ENCODE measurements around the gene MAGIX.
A peak's percentile ranks its signal among the peaks of the same experiment; 100 is the strongest.

Gene MAGIX

DNA sequence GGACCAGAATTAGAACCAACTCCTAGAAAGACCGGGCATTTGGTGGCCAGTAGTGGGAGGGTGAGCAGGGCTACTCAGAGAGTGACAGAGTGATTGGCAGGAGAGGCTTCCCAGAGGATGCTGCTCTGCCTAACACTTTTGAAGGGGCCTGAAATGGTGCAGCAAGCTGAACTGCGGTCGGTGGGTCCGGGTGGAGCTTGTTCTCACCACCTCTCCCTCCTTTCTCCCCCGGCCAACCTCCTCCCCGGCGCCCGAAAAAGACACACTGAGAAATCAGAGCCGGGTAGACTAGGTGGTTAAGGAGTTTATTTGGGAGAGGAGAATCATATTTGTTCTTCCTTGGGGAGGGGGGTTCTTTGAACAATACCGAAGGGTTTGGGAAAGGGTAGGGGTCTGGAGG lies 25.0 kb downstream of the MAGIX start:
- H3K4me2 ChIP-seq (ENCODE audit: low read length) = no peak overlapping the region
- H3F3A ChIP-seq (ENCODE audit: insufficient read depth, low read length) = no peaks in the 10 kb centered on the region
- no peaks in the 10 kb centered on the region for H3K79me2 ChIP-seq (ENCODE audit: insufficient read depth, low read length)
- no peaks in the 10 kb centered on the region for H3K9me2 ChIP-seq (ENCODE audit: low read depth, low read length)
- no peak overlapping the region for H2AFZ ChIP-seq (ENCODE audit: low read length)
- H3K4me3 ChIP-seq (ENCODE audit: low read depth, low read length, poor library complexity, severe bottlenecking) = no peak overlapping the region
- no peak overlapping the region for H3K27ac ChIP-seq (ENCODE audit: low read depth, low read length, poor library complexity, severe bottlenecking)
- H3K27me3 ChIP-seq (ENCODE audit: insufficient read depth, low read length) = no peaks in the 10 kb centered on the region
- no peaks in the 10 kb centered on the region for H4K20me1 ChIP-seq (ENCODE audit: insufficient read depth, low read length)
- peaks cover 12% of the 10 kb centered on the region for H3K36me3 ChIP-seq (ENCODE audit: insufficient read depth, low read length)
- H3K9me3 ChIP-seq (ENCODE audit: low read length) = no peaks in the 10 kb centered on the region
- TF ChIP-seq EZH2 (IDR thresholded peaks at IDR 0.05; ENCODE audit: borderline replicate concordance, low read length) = no peak
- TF ChIP-seq, protein P1, sequence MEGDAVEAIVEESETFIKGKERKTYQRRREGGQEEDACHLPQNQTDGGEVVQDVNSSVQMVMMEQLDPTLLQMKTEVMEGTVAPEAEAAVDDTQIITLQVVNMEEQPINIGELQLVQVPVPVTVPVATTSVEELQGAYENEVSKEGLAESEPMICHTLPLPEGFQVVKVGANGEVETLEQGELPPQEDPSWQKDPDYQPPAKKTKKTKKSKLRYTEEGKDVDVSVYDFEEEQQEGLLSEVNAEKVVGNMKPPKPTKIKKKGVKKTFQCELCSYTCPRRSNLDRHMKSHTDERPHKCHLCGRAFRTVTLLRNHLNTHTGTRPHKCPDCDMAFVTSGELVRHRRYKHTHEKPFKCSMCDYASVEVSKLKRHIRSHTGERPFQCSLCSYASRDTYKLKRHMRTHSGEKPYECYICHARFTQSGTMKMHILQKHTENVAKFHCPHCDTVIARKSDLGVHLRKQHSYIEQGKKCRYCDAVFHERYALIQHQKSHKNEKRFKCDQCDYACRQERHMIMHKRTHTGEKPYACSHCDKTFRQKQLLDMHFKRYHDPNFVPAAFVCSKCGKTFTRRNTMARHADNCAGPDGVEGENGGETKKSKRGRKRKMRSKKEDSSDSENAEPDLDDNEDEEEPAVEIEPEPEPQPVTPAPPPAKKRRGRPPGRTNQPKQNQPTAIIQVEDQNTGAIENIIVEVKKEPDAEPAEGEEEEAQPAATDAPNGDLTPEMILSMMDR (IDR thresholded peaks at IDR 0.05; ENCODE audit: low read length) = no peak
- H3K9ac ChIP-seq (ENCODE audit: low read length) = no peak overlapping the region
- peaks cover 27% of the 10 kb centered on the region for H3K4me1 ChIP-seq (ENCODE audit: insufficient read depth, low read length, severe bottlenecking)

DNA sequence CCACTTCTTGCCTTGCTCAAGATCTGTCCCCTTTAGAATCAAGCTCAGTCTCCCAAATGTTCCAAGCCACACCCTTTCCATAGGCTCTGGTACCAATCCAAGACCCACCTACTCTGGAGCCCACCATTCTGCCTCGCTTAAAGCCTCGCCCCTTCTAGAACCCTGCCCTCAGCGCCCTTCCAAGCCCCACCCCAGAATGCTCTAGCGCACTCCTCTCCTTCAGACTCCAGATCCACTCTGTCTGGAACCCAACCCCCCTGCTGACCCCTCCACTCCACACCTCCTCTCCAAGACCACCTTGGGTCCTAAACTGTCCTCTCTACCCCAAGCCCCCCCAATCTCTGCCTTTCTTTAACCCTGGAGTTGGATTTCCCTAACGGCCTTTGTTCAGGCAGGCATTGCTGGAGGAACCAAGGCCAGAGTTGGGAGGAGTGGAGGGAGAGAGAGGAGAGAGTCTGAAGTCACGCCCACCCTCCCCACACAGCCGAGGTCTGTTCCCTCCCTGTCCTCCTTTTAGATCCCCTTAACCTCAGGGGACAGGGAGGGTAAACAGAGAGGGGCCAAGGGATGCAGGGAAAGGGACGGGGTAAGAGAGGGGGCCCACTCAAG lies 26.0 kb downstream of the MAGIX start:
- H3K4me2 ChIP-seq (ENCODE audit: low read length) = no peak overlapping the region
- TF ChIP-seq, protein P1 (IDR thresholded peaks at IDR 0.05; ENCODE audit: low read length) = no peak
- no peak for TF ChIP-seq EZH2 (IDR thresholded peaks at IDR 0.05; ENCODE audit: borderline replicate concordance, low read length)
- H3K79me2 ChIP-seq (ENCODE audit: insufficient read depth, low read length) = no peaks in the 10 kb centered on the region
- no peak overlapping the region for H2AFZ ChIP-seq (ENCODE audit: low read length)
- no peak overlapping the region for H3K9ac ChIP-seq (ENCODE audit: low read length)
- H3K9me3 ChIP-seq (ENCODE audit: low read length) = no peaks in the 10 kb centered on the region
- H3K36me3 ChIP-seq (ENCODE audit: insufficient read depth, low read length) = peaks cover 5% of the 10 kb centered on the region; the same call in 1 of the 2 replicates
- no peaks in the 10 kb centered on the region for H3F3A ChIP-seq (ENCODE audit: insufficient read depth, low read length)
- peaks cover 29% of the 10 kb centered on the region for H3K4me1 ChIP-seq (ENCODE audit: insufficient read depth, low read length, severe bottlenecking)
- no peak overlapping the region for H3K27ac ChIP-seq (ENCODE audit: low read depth, low read length, poor library complexity, severe bottlenecking)
- H3K27me3 ChIP-seq (ENCODE audit: insufficient read depth, low read length) = no peaks in the 10 kb centered on the region
- no peaks in the 10 kb centered on the region for H4K20me1 ChIP-seq (ENCODE audit: insufficient read depth, low read length)
- no peak overlapping the region for H3K4me3 ChIP-seq (ENCODE audit: low read depth, low read length, poor library complexity, severe bottlenecking)
- H3K9me2 ChIP-seq (ENCODE audit: low read depth, low read length) = no peaks in the 10 kb centered on the region

DNA sequence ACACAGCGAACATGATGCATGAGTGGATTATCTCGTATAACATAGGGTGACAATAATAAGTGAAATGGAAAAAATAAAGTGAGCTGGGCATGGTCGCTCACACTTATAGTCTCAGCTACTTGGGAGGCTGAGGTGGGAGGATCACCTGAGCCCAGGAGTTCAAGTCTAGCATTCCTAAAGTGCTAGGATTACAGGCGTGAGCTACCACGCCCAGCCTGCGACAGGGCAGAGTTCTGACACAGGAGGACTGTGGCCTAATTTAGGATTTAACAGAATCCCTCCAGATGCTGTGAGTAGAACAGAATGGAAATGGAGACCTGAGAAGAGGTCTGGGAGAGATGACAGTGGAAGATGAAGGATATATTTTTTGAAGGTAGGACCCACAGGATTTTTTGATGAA lies 27.0 kb downstream of the MAGIX start:
- Histone ChIP-seq H3K27me3 (ENCODE audit: insufficient read depth, low read length) (no peaks in the 10 kb centered on the region), H3K79me2 (ENCODE audit: insufficient read depth, low read length) (no peaks in the 10 kb centered on the region), H3K36me3 (ENCODE audit: insufficient read depth, low read length) (no peaks in the 10 kb centered on the region), H3K27ac (ENCODE audit: low read depth, low read length, poor library complexity, severe bottlenecking) (peak overlapping the region; percentile 62), H3K4me3 (ENCODE audit: low read depth, low read length, poor library complexity, severe bottlenecking) (no peak overlapping the region), H3K4me1 (ENCODE audit: insufficient read depth, low read length, severe bottlenecking) (peaks cover 28% of the 10 kb centered on the region), H2AFZ (ENCODE audit: low read length) (no peak overlapping the region), H3K9me3 (ENCODE audit: low read length) (no peaks in the 10 kb centered on the region), H3K9ac (ENCODE audit: low read length) (no peak overlapping the region), H3F3A (ENCODE audit: insufficient read depth, low read length) (no peaks in the 10 kb centered on the region), H4K20me1 (ENCODE audit: insufficient read depth, low read length) (no peaks in the 10 kb centered on the region), H3K9me2 (ENCODE audit: low read depth, low read length) (no peaks in the 10 kb centered on the region), H3K4me2 (ENCODE audit: low read length) (0 out of 2 replicates have a peak overlapping the region, but pooled peaks have one; percentile 23)
- TF ChIP-seq EZH2 (IDR thresholded peaks at IDR 0.05; ENCODE audit: borderline replicate concordance, low read length) = no peak
- TF ChIP-seq, protein P1 (IDR thresholded peaks at IDR 0.05; ENCODE audit: low read length) = no peak

Data from OCI-LY1 (cell line).